ENCODE measurements around the gene TOM1. TPM values are rescaled to one million over a fixed set of nuclear protein-coding genes. Genes with fewer than 3 reads are reported as not detected.

Gene TOM1
- total RNA-seq, 1 experiment from 2014 or later, result 22.3 TPM

DNA sequence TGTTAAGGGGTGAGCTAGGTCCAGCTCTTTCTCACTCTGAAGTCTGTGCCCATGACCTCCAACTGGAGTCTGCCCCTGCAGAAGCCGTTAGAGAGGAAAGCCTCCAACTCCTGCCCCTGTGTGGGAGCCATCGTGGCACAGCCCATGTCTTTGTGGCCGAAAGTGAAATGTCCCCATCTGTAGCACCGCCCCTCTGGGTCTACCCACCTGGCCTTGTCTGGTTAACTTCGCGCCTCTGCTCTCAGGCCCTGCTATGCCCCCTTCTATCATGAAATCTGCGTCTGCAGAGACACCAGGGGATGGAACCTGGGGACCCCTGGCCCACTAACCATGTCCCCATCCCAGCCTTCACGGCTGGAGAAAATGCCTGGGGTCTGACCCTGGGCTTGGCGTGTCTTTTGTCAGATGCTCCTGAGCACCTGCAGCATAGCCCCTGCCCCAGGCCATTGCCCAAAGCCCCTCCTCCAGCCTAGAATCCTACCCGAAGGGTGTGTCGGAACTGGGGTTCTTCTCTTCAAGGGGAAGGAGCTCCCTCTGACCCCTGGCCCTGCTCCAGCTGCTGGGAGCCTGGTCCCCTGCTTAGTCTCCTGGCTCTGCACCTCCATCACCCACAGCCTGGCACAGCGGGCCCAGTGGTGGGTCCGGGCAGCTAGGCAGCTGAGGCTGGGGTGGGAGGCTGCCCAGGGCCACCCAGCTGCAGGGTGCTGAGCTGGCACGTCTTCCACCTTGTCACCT, 45.4 kb downstream of the TOM1 start:
- Histone ChIP-seq H3K9ac (ENCODE audit: extremely low read depth, insufficient read length, low read length) (no peak overlapping the region), H2BK20ac (ENCODE audit: low read depth, low read length, poor library complexity, severe bottlenecking) (no peak overlapping the region), H2BK120ac (ENCODE audit: low read depth, low read length, poor library complexity, severe bottlenecking) (no peak overlapping the region), H2AK5ac (ENCODE audit: insufficient read length, low read length) (no peak overlapping the region), H3K56ac (ENCODE audit: insufficient read length, low read depth, low read length) (no peak overlapping the region), H3K4me2 (ENCODE audit: insufficient read depth, insufficient read length, low read length) (no peak overlapping the region), H2BK12ac (ENCODE audit: insufficient read length, low read depth, low read length) (no peak overlapping the region), H3K23me2 (ENCODE audit: insufficient read length, low read depth, low read length, poor library complexity, severe bottlenecking) (no peaks in the 10 kb centered on the region), H4K5ac (ENCODE audit: insufficient read length, low read depth, low read length) (no peak overlapping the region), H2AFZ (ENCODE audit: low read length) (no peak overlapping the region), H2BK15ac (ENCODE audit: low read depth, low read length) (no peak overlapping the region), H4K8ac (replicated peaks; ENCODE audit: insufficient read length, low read depth, low read length) (no peak overlapping the region), H4K20me1 (ENCODE audit: control insufficient read depth, insufficient read depth, insufficient read length) (no peaks in the 10 kb centered on the region), H3K9me3 (ENCODE audit: control insufficient read depth, low read depth, low read length) (no peaks in the 10 kb centered on the region), H3K27ac (ENCODE audit: insufficient read length, low read depth, low read length) (no peak overlapping the region), H3K4ac (ENCODE audit: low read depth, low read length) (no peak overlapping the region), H3K4me1 (ENCODE audit: insufficient read depth, low read length) (no peaks in the 10 kb centered on the region), H3T11ph (ENCODE audit: low read length) (no peak overlapping the region), H3K79me2 (ENCODE audit: insufficient read depth, low read length) (no peaks in the 10 kb centered on the region; the same call in 1 of the 2 replicates), H3K79me1 (ENCODE audit: insufficient read depth, low read depth, low read length, poor library complexity, severe bottlenecking) (no peaks in the 10 kb centered on the region), H3K27me3 (ENCODE audit: insufficient read depth, low read length) (no peaks in the 10 kb centered on the region), H3K23ac (ENCODE audit: insufficient read length, low read depth, low read length) (no peak overlapping the region), H3K18ac (ENCODE audit: insufficient read length, low read depth, low read length) (no peak overlapping the region), H4K91ac (ENCODE audit: insufficient read length, low read depth, low read length) (no peak overlapping the region), H3K14ac (ENCODE audit: insufficient read depth, low read length) (no peak overlapping the region), H2BK5ac (ENCODE audit: insufficient read length, low read length) (no peak overlapping the region)
- Mint-ChIP-seq H3K4me1 (peaks cover 4 to 6% of the 10 kb centered on the region in 2 experiments; a peak in 3 of 4 replicates), H3K27ac (peak overlapping the region in 2 of 3 experiments; percentile 49 to 91; a peak in 2 of 7 replicates), H3K27me3 (ENCODE audit: low read depth) (no peaks in the 10 kb centered on the region), H3K4me3 (no peak overlapping the region; a peak in 1 of 5 replicates), H3K9me3 (no peaks in the 10 kb centered on the region), H3K36me3 (ENCODE audit: insufficient read depth in 1 of 3, low read depth in 3 of 3) (peaks cover 3 to 6% (median 4%) of the 10 kb centered on the region in 3 experiments; a peak in 4 of 7 replicates)
- no peak for TF ChIP-seq CTCF (conservative IDR thresholded peaks at IDR 0.05)
- no CpG with 5 or more reads among the region's 14 CpGs for WGBS (ENCODE audit: extremely low coverage, insufficient read length, low lambda C conversion rate)
- DNase-seq, result no peak
